Liver (tissue), 3 donors: ENCODE results near the gene CROT.

Source experiments
- CTCF ChIP-seq: fragments of 150-350 bp; IDR thresholded peaks from 2 replicates; pipeline ENCODE4 v1.5.1; 2017; ENCODE audit warnings: improper control_type of control experiment, low read depth, low read length; ENCODE audit not compliant: missing input control
- EGR1 ChIP-seq, 2 donors: IDR thresholded peaks; 2 replicates each; pipeline ENCODE4 v1.6.1; 2016 to 2018; ENCODE audit warnings: antibody characterized with exemption in 2 of 2, low read depth in 2 of 2
- MAX ChIP-seq: IDR thresholded peaks from 2 replicates; pipeline ENCODE4 v1.6.1; 2016; ENCODE audit warnings: antibody characterized with exemption
- SP1 ChIP-seq: IDR thresholded peaks from 2 replicates; pipeline ENCODE4 v1.6.1; 2018; ENCODE audit warnings: antibody characterized with exemption, mild to moderate bottlenecking
- TAF1 ChIP-seq: conservative IDR thresholded peaks from 2 replicates; pipeline ENCODE4 v1.6.1; 2016; ENCODE audit warnings: antibody characterized with exemption, mild to moderate bottlenecking
- ZBTB33 ChIP-seq: IDR thresholded peaks from 2 replicates; pipeline ENCODE4 v1.6.1; 2016; ENCODE audit warnings: antibody characterized with exemption
- donor health status: healthy.
- donor health status: healthy.

GRCh38 chr7:87416682-87417587 lies 71.5 kb downstream of the CROT start:
- TF ChIP-seq MAX (no peak), TAF1 (no peak), CTCF (peak; percentile 50), EGR1 (IDR thresholded peaks at IDR 0.05; ENCODE audit: low read depth in 2 of 2) (no peak), ZBTB33 (no peak), SP1 (no peak)
